PC-9 (cell line): ENCODE data around the gene C20orf202.

ENCODE experiments used
- EZH2 ChIP-seq: fragments of 200-600 bp; sonication (generic); IDR thresholded peaks from 2 replicates; pipeline ENCODE4 v1.8.0; 2017; ENCODE audit warnings: antibody characterized with exemption, low read depth
- TF ChIP-seq, protein P1 (sequence below): fragments of 200-600 bp; sonication (generic); conservative IDR thresholded peaks from 2 replicates; pipeline ENCODE4 v1.6.1; 2017; ENCODE audit warnings: mixed run types, antibody characterized with exemption, mild to moderate bottlenecking, moderate library complexity

- TF ChIP-seq, protein P1, sequence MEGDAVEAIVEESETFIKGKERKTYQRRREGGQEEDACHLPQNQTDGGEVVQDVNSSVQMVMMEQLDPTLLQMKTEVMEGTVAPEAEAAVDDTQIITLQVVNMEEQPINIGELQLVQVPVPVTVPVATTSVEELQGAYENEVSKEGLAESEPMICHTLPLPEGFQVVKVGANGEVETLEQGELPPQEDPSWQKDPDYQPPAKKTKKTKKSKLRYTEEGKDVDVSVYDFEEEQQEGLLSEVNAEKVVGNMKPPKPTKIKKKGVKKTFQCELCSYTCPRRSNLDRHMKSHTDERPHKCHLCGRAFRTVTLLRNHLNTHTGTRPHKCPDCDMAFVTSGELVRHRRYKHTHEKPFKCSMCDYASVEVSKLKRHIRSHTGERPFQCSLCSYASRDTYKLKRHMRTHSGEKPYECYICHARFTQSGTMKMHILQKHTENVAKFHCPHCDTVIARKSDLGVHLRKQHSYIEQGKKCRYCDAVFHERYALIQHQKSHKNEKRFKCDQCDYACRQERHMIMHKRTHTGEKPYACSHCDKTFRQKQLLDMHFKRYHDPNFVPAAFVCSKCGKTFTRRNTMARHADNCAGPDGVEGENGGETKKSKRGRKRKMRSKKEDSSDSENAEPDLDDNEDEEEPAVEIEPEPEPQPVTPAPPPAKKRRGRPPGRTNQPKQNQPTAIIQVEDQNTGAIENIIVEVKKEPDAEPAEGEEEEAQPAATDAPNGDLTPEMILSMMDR: no peak
- no peak for TF ChIP-seq EZH2
These were observed 49.0 kb upstream of the C20orf202 start for GRCh38 chr20:1154226-1154625.
